Caco-2 (cell line): ENCODE results near the gene ZRANB1. TPM values are rescaled to one million over a fixed set of nuclear protein-coding genes. Genes with fewer than 3 reads are reported as not detected.

ENCODE experiments used
- BruUV-seq: library from RNA; stranded (reverse); fragments of 400-500 nt; replicated peaks from 2 replicates; lab custom pipeline; 2021; lab: Mats Ljungman, UMichigan
- CTCF ChIA-PET: fragments of 300-600 bp; sonication (Branson Sonifier 250); formaldehyde crosslinking; loops from one replicate; lab custom pipeline; 2022; ENCODE audit warnings: antibody characterized with exemption; lab: Charles Lee
- POLR2A ChIA-PET: fragments of 300-600 bp; sonication (Branson Sonifier 250); formaldehyde crosslinking; loops from one replicate; lab custom pipeline; 2022; ENCODE audit warnings: antibody characterized with exemption; lab: Charles Lee
- DNase-seq, 2 experiments: peaks; one replicate each; pipeline versions ENCODE4 v3.0.0 to v3.0.0-alpha.2; 2020 to 2022
- H3K27me3 ChIP-seq: replicated peaks from 2 replicates; pipeline ENCODE4 v1.6.0; 2011; ENCODE audit warnings: low read length; ENCODE audit not compliant: control insufficient read depth, insufficient read depth
- H3K36me3 ChIP-seq: 2 replicates; pipeline ENCODE4 v1.5.1; 2011; ENCODE audit warnings: low read length; ENCODE audit not compliant: control insufficient read depth, insufficient read depth
- H3K4me1 ChIP-seq: fragments of 250-450 bp; sonication (Bioruptor Pico); 2 replicates; pipeline ENCODE4 v1.5.1; 2020; ENCODE audit warnings: mild to moderate bottlenecking
- H3K4me3 ChIP-seq: 2 replicates; pipeline ENCODE4 v1.5.1; 2011; ENCODE audit warnings: low read depth, mild to moderate bottlenecking, control low read depth, low read length
- H3K9me3 ChIP-seq: fragments of 250-450 bp; sonication (Bioruptor Pico); 2 replicates; pipeline ENCODE4 v1.5.1; 2020; ENCODE audit warnings: mild to moderate bottlenecking, moderate library complexity
- H3K27ac Mint-ChIP-seq: one replicate; pipeline ENCODE4 v1.8.0; 2022; ENCODE audit warnings: mixed read lengths; ENCODE audit not compliant: unreplicated experiment
- H3K27me3 Mint-ChIP-seq: one replicate; pipeline ENCODE4 v1.8.0; 2022; ENCODE audit warnings: mixed read lengths; ENCODE audit not compliant: insufficient read depth, unreplicated experiment
- H3K36me3 Mint-ChIP-seq: one replicate; pipeline ENCODE4 v1.8.0; 2022; ENCODE audit warnings: mild to moderate bottlenecking, mixed read lengths; ENCODE audit not compliant: insufficient read depth, unreplicated experiment
- H3K4me1 Mint-ChIP-seq: one replicate; pipeline ENCODE4 v1.8.0; 2022; ENCODE audit warnings: low read depth, mixed read lengths; ENCODE audit not compliant: unreplicated experiment
- H3K4me3 Mint-ChIP-seq: one replicate; pipeline ENCODE4 v1.8.0; 2022; ENCODE audit warnings: mild to moderate bottlenecking, moderate library complexity, mixed read lengths; ENCODE audit not compliant: unreplicated experiment
- H3K9me3 Mint-ChIP-seq: one replicate; pipeline ENCODE4 v1.8.0; 2022; ENCODE audit warnings: mixed read lengths; ENCODE audit not compliant: unreplicated experiment
- CTCF ChIP-seq, 2 experiments: fragments of 200-600 bp in 1 of 2; IDR thresholded peaks; 1 replicate in 1 of 2; 2 replicates in 1 of 2; pipeline versions ENCODE4 v1.5.1 to v1.8.0; 2011 to 2022; ENCODE audit warnings: antibody characterized with exemption in 1 of 2, control low read depth in 1 of 2, inconsistent platforms in 1 of 2, low read depth in 1 of 2, low read length in 1 of 2, mild to moderate bottlenecking in 1 of 2, moderate library complexity in 1 of 2; ENCODE audit not compliant: insufficient read depth in 1 of 2, severe bottlenecking in 1 of 2, unreplicated experiment in 1 of 2
- intact Hi-C: fragments of 100-400 bp; cut with micrococcal nuclease; formaldehyde crosslinking; loops from one replicate; pipeline ENCODE4 v1.10.0; 2022; ENCODE audit not compliant: unreplicated experiment
- total RNA-seq: library from RNA; stranded (reverse); gene quantifications from 2 replicates; pipeline ENCODE4 v1.2.3, GENCODE V29; 2022

ZRANB1 gene
- total RNA-seq, 1 experiment from 2014 or later = 24.6 TPM

DNA sequence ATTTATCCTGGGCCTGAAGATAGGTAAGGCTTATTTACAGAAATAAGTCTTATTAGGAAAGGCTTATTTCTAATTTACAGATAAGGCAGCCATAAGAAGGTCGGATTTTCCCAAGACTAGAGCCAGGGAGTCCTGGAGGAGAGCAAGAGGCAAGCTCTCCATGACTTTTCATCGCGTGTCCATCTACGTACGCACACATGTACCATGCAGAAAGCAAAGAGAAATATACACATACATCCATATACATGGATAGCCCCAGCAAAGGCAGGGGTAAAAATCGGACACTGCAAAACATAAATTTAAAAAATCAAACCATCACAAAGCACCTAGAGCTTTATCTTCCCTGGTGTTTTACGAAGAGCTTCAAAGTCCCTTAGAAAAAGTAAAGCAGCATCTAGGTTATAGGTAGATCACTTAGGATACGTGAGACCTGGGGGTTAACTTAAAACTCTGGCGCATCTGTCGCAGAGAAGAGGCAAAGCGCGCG, 25.8 kb upstream of the ZRANB1 start:
- Histone ChIP-seq H3K9me3 (no peaks in the 10 kb centered on the region), H3K4me3 (peak overlapping the region; percentile 90), H3K36me3 (no peaks in the 10 kb centered on the region), H3K27me3 (no peaks in the 10 kb centered on the region), H3K4me1 (peaks cover 5% of the 10 kb centered on the region; the same call in 1 of the 2 replicates)
- H3K9me3 Mint-ChIP-seq = no peaks in the 10 kb centered on the region
- no peaks in the 10 kb centered on the region for H3K27me3 Mint-ChIP-seq
- ChIA-PET POLR2A (interaction anchor here (1.0 to 1.6 kb wide), 6 partner anchors 18 to 501 kb away, joined by 3 to 10 read pairs (median 4); partner anchors contain the start of gene ABRAXAS2), CTCF (no interaction called here)
- DNase-seq = no peak
- H3K36me3 Mint-ChIP-seq = peaks cover 14% of the 10 kb centered on the region
- TF ChIP-seq CTCF (IDR thresholded peaks at IDR 0.05; ENCODE audit: insufficient read depth in 1 of 2, low read depth in 1 of 2, low read length in 1 of 2, severe bottlenecking in 1 of 2, unreplicated experiment in 1 of 2) = no peak
- peak overlapping the region; percentile 91 for H3K4me3 Mint-ChIP-seq
- H3K4me1 Mint-ChIP-seq = peaks cover 9% of the 10 kb centered on the region
- intact Hi-C loops = loop anchor here (5.0 kb wide), 2 partner anchors 39 to 114 kb away; partner anchors contain the start of gene ABRAXAS2
- BruUV-seq = TSS peak; percentile 86
- peak overlapping the region; percentile 95 for H3K27ac Mint-ChIP-seq

GRCh38 chr10:124916585-124917427, 25.1 kb upstream of the ZRANB1 start:
- peaks cover 9% of the 10 kb centered on the region for H3K4me1 Mint-ChIP-seq
- H3K36me3 Mint-ChIP-seq = peaks cover 14% of the 10 kb centered on the region
- Histone ChIP-seq H3K9me3 (no peaks in the 10 kb centered on the region), H3K36me3 (no peaks in the 10 kb centered on the region), H3K27me3 (no peaks in the 10 kb centered on the region), H3K4me3 (peak overlapping the region; percentile 90), H3K4me1 (peaks cover 6% of the 10 kb centered on the region; the same call in 1 of the 2 replicates)
- intact Hi-C loops = loop anchor here (5.0 kb wide), 2 partner anchors 40 to 115 kb away; partner anchors contain the start of gene ABRAXAS2
- peak; percentile 96 to 98 for DNase-seq
- no peaks in the 10 kb centered on the region for H3K27me3 Mint-ChIP-seq
- CTCF ChIA-PET = interaction anchor here (1.1 kb wide), 1 partner anchor 528 kb away, joined by 3 read pairs; no protein-coding TSS in a partner anchor
- peak overlapping the region; percentile 99 for H3K27ac Mint-ChIP-seq
- POLR2A ChIA-PET = interaction anchor here (1.0 to 1.6 kb wide), 6 partner anchors 18 to 502 kb away, joined by 3 to 10 read pairs (median 4); partner anchors contain the start of gene ABRAXAS2
- TF ChIP-seq CTCF (IDR thresholded peaks at IDR 0.05; ENCODE audit: insufficient read depth in 1 of 2, low read depth in 1 of 2, low read length in 1 of 2, severe bottlenecking in 1 of 2, unreplicated experiment in 1 of 2) = no peak
- peak overlapping the region; percentile 91 for H3K4me3 Mint-ChIP-seq
- BruUV-seq = no TSS peak
- no peaks in the 10 kb centered on the region for H3K9me3 Mint-ChIP-seq
